Large intestine (tissue), 3 donors: ENCODE data around the gene SNRNP48. TPM values are rescaled to one million over a fixed set of nuclear protein-coding genes. Genes with fewer than 3 reads are reported as not detected.

ENCODE experiments used
- DNase-seq, 2 donors: peaks; one replicate each; pipeline versions ENCODE4 v3.0.0 to v3.0.0-alpha.2; 2013
- H3K27ac ChIP-seq: one replicate; pipeline ENCODE4 v1.5.1; 2013; ENCODE audit warnings: low read length
- H3K27me3 ChIP-seq: 2 replicates; pipeline ENCODE4 v1.6.1; 2013; ENCODE audit warnings: low read length; ENCODE audit not compliant: control insufficient read depth, insufficient read depth
- H3K36me3 ChIP-seq: 2 replicates; pipeline ENCODE4 v1.6.1; 2013; ENCODE audit warnings: low read length; ENCODE audit not compliant: control insufficient read depth, insufficient read depth
- H3K4me1 ChIP-seq: one replicate; pipeline ENCODE4 v1.6.1; 2013; ENCODE audit warnings: low read length; ENCODE audit not compliant: control insufficient read depth, insufficient read depth
- H3K4me3 ChIP-seq: one replicate; pipeline ENCODE4 v1.5.1; 2013; ENCODE audit warnings: low read length
- H3K9me3 ChIP-seq: one replicate; pipeline ENCODE4 v1.6.1; 2013; ENCODE audit warnings: mild to moderate bottlenecking, low read depth, low read length, moderate library complexity; ENCODE audit not compliant: control insufficient read depth
- WGBS: methylation state at CpG from one replicate; pipeline ENCODE4 v1.1.5; 2013; ENCODE audit warnings: low lambda C conversion rate; ENCODE audit not compliant: insufficient coverage; 5-methylcytosine and 5-hydroxymethylcytosine counted together
- polyA plus RNA-seq: library from polyadenylated mRNA; unstranded; fragments of 120-200 nt; gene quantifications from one replicate; pipeline ENCODE4 v1.2.1, GENCODE V29; 2013

SNRNP48 gene
- polyA plus RNA-seq, 1 donor, result 18.6 TPM

DNA sequence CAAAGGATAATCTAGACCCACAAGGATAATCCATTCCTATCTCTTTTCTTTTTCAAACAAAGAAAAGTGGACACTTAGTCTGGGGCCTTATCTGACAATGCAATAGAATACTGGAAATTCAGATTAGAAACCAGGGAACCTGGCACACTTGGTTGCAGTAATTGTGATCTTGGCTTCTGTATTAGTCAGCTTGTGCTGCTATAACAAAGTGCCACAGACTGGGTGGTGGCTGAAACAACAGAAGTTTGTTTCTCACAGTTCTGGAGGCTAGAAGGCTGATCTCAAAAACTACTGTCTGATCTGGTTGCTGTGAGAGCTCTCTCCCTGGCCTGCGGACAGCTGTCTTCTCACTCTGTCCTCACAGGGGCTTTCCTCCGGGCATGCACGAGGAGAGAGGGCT lies 49.4 kb downstream of the SNRNP48 start:
- H3K27me3 ChIP-seq, result no peaks in the 10 kb centered on the region
- no peaks in the 10 kb centered on the region for H3K9me3 ChIP-seq
- H3K4me1 ChIP-seq, result peaks cover 25% of the 10 kb centered on the region
- DNase-seq, result no peak
- no peak overlapping the region for H3K4me3 ChIP-seq
- no CpG with 5 or more reads among the region's 3 CpGs for WGBS
- no peak overlapping the region for H3K27ac ChIP-seq
- H3K36me3 ChIP-seq, result no peaks in the 10 kb centered on the region

GRCh38 chr6:7640016-7640415 lies 50.0 kb downstream of the SNRNP48 start:
- Histone ChIP-seq H3K4me1 (peaks cover 25% of the 10 kb centered on the region), H3K9me3 (no peaks in the 10 kb centered on the region), H3K27me3 (no peaks in the 10 kb centered on the region), H3K27ac (no peak overlapping the region), H3K4me3 (no peak overlapping the region), H3K36me3 (no peaks in the 10 kb centered on the region)
- DNase-seq, result no peak
- no CpG with 5 or more reads among the region's 1 CpG for WGBS

GRCh38 chr6:7640607-7641577 lies 50.9 kb downstream of the SNRNP48 start:
- H3K9me3 ChIP-seq, result no peaks in the 10 kb centered on the region
- DNase-seq, result peak; percentile 48 to 72
- WGBS, result 83% methylated on average over 2 of the region's 12 CpGs
- no peak overlapping the region for H3K4me3 ChIP-seq
- no peaks in the 10 kb centered on the region for H3K27me3 ChIP-seq
- peak overlapping the region; percentile 74 for H3K27ac ChIP-seq
- peaks cover 25% of the 10 kb centered on the region for H3K4me1 ChIP-seq
- no peaks in the 10 kb centered on the region for H3K36me3 ChIP-seq

DNA sequence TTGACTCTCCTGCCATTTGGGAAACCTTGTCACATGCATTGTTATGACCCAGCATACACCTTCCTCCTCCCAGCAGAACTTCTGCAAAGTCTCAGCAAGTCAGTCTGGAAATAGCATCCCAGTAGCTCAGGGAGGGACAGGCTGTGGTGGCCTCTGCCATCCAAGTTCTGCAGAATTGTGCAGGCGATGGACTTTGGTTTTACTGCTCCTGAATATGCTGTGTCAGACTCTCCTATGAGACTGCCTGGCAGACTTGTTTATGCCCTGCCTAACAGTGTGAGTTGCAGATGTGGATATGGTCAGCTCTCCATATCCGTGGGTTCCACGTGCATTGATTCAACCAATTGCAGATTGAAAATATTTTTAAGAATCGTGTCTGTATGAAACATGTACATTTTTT lies 52.8 kb downstream of the SNRNP48 start:
- Histone ChIP-seq H3K4me3 (no peak overlapping the region), H3K27ac (peak overlapping the region; percentile 27)
- DNase-seq, result peak; percentile 81 to 88

GRCh38 chr6:7644417-7644816 lies 54.4 kb downstream of the SNRNP48 start:
- no peaks in the 10 kb centered on the region for H3K36me3 ChIP-seq
- no CpG with 5 or more reads among the region's 2 CpGs for WGBS
- H3K9me3 ChIP-seq, result no peaks in the 10 kb centered on the region
- DNase-seq, result peak in 1 of 2 donors; percentile 16
- no peaks in the 10 kb centered on the region for H3K27me3 ChIP-seq
- H3K27ac ChIP-seq, result no peak overlapping the region
- peaks cover 25% of the 10 kb centered on the region for H3K4me1 ChIP-seq
- H3K4me3 ChIP-seq, result no peak overlapping the region

More for the DNA sequence above, 52.8 kb downstream of the SNRNP48 start:
- H3K4me1 ChIP-seq, result peaks cover 25% of the 10 kb centered on the region
- no peaks in the 10 kb centered on the region for H3K36me3 ChIP-seq
- WGBS, result 80% methylated on average over 1 of the region's 4 CpGs
- H3K27me3 ChIP-seq, result no peaks in the 10 kb centered on the region
- H3K9me3 ChIP-seq, result no peaks in the 10 kb centered on the region

- H3K9me3 ChIP-seq, result no peaks in the 10 kb centered on the region
- H3K27ac ChIP-seq, result no peak overlapping the region
- H3K36me3 ChIP-seq, result no peaks in the 10 kb centered on the region
- peaks cover 16% of the 10 kb centered on the region for H3K4me1 ChIP-seq
- H3K27me3 ChIP-seq, result peaks cover 3% of the 10 kb centered on the region
- WGBS, result no CpG with 5 or more reads among the region's 1 CpG
- no peak overlapping the region for H3K4me3 ChIP-seq
- no peak for DNase-seq
Observed at GRCh38 chr6:7646394-7646793, 56.4 kb downstream of the SNRNP48 start.

GRCh38 chr6:7647504-7647903 lies 57.5 kb downstream of the SNRNP48 start:
- DNase-seq, result no peak
- no CpG with 5 or more reads among the region's 1 CpG for WGBS
- Histone ChIP-seq H3K4me3 (no peak overlapping the region), H3K27ac (no peak overlapping the region), H3K4me1 (peaks cover 7% of the 10 kb centered on the region), H3K27me3 (peaks cover 3% of the 10 kb centered on the region), H3K9me3 (no peaks in the 10 kb centered on the region), H3K36me3 (no peaks in the 10 kb centered on the region)

DNA sequence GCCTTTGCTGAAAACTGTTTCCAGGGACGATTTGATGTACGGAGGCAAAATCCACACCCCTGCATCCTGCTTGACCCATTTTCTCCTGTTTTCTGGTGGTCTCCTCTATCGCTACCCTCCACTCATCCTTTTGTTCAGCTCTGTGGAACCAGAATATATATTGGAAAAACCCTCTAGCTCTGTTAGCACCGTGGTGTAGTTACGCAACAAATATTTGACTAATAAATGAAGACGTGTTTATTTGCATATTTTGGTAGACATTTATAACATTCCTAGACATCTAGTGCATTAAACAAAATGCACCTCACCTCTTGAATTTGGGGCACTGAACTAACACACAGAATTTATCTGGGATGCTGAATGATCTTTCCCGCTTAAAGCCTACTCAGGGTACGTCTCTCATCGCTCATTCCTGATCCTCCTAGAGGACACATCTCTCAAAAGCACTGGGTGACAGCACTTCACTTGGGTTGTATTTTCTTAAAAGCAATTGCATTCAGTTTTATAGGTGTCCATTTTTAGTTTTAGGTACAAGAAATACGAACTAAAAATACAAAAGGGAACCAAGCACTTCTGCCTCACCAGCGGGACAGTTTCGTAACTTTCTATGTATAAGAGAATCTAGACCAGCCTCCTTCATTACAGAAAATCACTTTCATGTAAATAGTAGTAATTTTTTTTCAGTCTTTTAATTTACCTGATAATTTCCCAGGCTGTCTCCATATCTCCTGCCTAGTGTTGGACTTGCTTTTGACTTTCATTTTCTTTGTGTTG lies 59.2 kb downstream of the SNRNP48 start:
- H3K4me3 ChIP-seq, result no peak overlapping the region
- H3K36me3 ChIP-seq, result no peaks in the 10 kb centered on the region
- DNase-seq, result no peak
- H3K27me3 ChIP-seq, result peaks cover 5% of the 10 kb centered on the region
- no peak overlapping the region for H3K27ac ChIP-seq
- H3K4me1 ChIP-seq, result no peaks in the 10 kb centered on the region
- H3K9me3 ChIP-seq, result no peaks in the 10 kb centered on the region
- 94% methylated on average over 3 of the region's 12 CpGs for WGBS

GRCh38 chr6:7650878-7651277 lies 60.9 kb downstream of the SNRNP48 start:
- Histone ChIP-seq H3K4me3 (no peak overlapping the region), H3K27me3 (peaks cover 5% of the 10 kb centered on the region), H3K4me1 (no peaks in the 10 kb centered on the region), H3K27ac (no peak overlapping the region), H3K36me3 (no peaks in the 10 kb centered on the region), H3K9me3 (no peaks in the 10 kb centered on the region)
- DNase-seq, result no peak
- no CpG with 5 or more reads among the region's 4 CpGs for WGBS

DNA sequence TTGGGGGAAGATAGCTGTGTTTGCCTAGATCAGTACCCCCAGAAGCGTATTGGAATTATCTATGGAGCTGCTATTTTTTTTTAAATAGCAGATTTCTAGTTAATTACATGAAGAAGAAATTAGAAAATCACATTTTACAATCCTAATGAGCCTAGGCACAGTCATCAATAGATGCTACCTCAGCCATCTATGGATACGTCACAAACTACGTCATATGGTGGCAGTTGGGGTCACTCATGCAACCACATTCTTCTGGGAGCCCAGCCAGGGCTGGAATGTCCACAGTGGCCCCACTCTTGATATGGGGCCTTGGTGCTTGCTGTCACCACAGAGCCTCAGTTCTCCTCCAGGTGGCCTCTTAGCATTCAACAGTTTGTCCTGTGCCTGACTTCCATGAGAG lies 63.0 kb downstream of the SNRNP48 start:
- no CpG with 5 or more reads among the region's 3 CpGs for WGBS
- H3K4me1 ChIP-seq, result no peaks in the 10 kb centered on the region
- no peaks in the 10 kb centered on the region for H3K36me3 ChIP-seq
- DNase-seq, result no peak
- H3K27ac ChIP-seq, result no peak overlapping the region
- peaks cover 5% of the 10 kb centered on the region for H3K27me3 ChIP-seq
- no peak overlapping the region for H3K4me3 ChIP-seq
- H3K9me3 ChIP-seq, result no peaks in the 10 kb centered on the region
